Neural crest cell (in vitro differentiated cells): ENCODE data around the gene SIGLEC15. TPM values are rescaled to one million over a fixed set of nuclear protein-coding genes. Genes with fewer than 3 reads are reported as not detected.

ENCODE experiments used
- DNase-seq: peaks from one replicate; pipeline ENCODE4 v3.0.0; 2021; ENCODE audit warnings: low read depth, mixed read lengths, low spot score
- H3K27ac Mint-ChIP-seq: one replicate; pipeline ENCODE4 v1.8.0; 2021; ENCODE audit warnings: mild to moderate bottlenecking, mixed read lengths; ENCODE audit not compliant: unreplicated experiment
- H3K27me3 Mint-ChIP-seq: 2 replicates; pipeline ENCODE4 v1.8.0; 2021; ENCODE audit warnings: low read depth, mild to moderate bottlenecking, mixed read lengths
- H3K36me3 Mint-ChIP-seq: 2 replicates; pipeline ENCODE4 v1.8.0; 2021; ENCODE audit warnings: low read depth, mild to moderate bottlenecking, mixed read lengths
- H3K4me1 Mint-ChIP-seq: 2 replicates; pipeline ENCODE4 v1.8.0; 2021; ENCODE audit warnings: mixed read lengths
- H3K4me3 Mint-ChIP-seq: one replicate; pipeline ENCODE4 v1.8.0; 2021; ENCODE audit warnings: mild to moderate bottlenecking, mixed read lengths
- H3K9me3 Mint-ChIP-seq: 2 replicates; pipeline ENCODE4 v1.8.0; 2021; ENCODE audit warnings: mixed read lengths
- long read RNA-seq: library from polyadenylated mRNA; unstranded; transcript quantifications from one replicate; pipeline ENCODE4 v2.0.0, GENCODE V29; 2020
- total RNA-seq: library from RNA; stranded (reverse); gene quantifications from 2 replicates; pipeline ENCODE4 v1.2.1, GENCODE V29; 2021
- TF ChIP-seq, protein P1 (sequence below): fragments of 200-600 bp; sonication (generic); conservative IDR thresholded peaks from 2 replicates; pipeline ENCODE4 v1.5.0; 2021; ENCODE audit warnings: antibody characterized with exemption, mild to moderate bottlenecking

The SIGLEC15 gene, protein sequence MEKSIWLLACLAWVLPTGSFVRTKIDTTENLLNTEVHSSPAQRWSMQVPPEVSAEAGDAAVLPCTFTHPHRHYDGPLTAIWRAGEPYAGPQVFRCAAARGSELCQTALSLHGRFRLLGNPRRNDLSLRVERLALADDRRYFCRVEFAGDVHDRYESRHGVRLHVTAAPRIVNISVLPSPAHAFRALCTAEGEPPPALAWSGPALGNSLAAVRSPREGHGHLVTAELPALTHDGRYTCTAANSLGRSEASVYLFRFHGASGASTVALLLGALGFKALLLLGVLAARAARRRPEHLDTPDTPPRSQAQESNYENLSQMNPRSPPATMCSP
- total RNA-seq: not detected in 2 replicates
- long read RNA-seq: 0 reads

- no peak within 1 kb of the TSS for H3K27ac Mint-ChIP-seq
- no peaks in the 10 kb centered on the region for H3K9me3 Mint-ChIP-seq
- H3K4me1 Mint-ChIP-seq: peaks cover 12% of the 10 kb centered on the region
- no peaks in the 10 kb centered on the region for H3K36me3 Mint-ChIP-seq
- DNase-seq: no peak
- H3K4me3 Mint-ChIP-seq: no peak within 1 kb of the TSS
- H3K27me3 Mint-ChIP-seq: peaks cover 22% of the 10 kb centered on the region
- TF ChIP-seq, protein P1, sequence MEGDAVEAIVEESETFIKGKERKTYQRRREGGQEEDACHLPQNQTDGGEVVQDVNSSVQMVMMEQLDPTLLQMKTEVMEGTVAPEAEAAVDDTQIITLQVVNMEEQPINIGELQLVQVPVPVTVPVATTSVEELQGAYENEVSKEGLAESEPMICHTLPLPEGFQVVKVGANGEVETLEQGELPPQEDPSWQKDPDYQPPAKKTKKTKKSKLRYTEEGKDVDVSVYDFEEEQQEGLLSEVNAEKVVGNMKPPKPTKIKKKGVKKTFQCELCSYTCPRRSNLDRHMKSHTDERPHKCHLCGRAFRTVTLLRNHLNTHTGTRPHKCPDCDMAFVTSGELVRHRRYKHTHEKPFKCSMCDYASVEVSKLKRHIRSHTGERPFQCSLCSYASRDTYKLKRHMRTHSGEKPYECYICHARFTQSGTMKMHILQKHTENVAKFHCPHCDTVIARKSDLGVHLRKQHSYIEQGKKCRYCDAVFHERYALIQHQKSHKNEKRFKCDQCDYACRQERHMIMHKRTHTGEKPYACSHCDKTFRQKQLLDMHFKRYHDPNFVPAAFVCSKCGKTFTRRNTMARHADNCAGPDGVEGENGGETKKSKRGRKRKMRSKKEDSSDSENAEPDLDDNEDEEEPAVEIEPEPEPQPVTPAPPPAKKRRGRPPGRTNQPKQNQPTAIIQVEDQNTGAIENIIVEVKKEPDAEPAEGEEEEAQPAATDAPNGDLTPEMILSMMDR: no peak
Observed at GRCh38 chr18:45825258-45826044, at the start of gene SIGLEC15. SIGLEC15 (plus strand) TSS chr18:45825675; CDS start chr18:45825729, 54 bp downstream.

DNA sequence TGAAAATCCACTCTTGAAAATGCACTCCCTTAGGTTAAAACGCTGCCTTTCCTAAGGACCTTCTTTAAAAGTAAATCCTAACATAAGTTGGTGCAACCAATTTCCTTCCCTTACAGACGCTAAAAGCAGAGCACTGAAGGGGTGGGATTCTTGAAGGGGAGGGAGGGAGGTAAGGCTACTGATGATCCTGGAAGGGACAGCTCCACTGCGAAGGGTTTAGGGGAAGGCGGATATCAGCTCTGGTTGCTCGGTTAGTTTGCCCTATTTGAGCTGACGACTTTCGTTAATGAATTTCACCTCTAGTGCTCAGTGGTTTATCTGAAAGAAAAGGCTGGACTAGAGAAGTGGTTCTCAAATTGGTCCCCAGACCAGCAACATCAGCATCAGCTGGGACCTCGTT, 49.7 kb upstream of the SIGLEC15 start:
- Mint-ChIP-seq H3K9me3 (peaks cover 3% of the 10 kb centered on the region), H3K4me1 (no peaks in the 10 kb centered on the region), H3K4me3 (no peak overlapping the region), H3K36me3 (no peaks in the 10 kb centered on the region), H3K27ac (no peak overlapping the region), H3K27me3 (peaks cover 18% of the 10 kb centered on the region)
- DNase-seq: no peak
- TF ChIP-seq, protein P1: no peak

DNA sequence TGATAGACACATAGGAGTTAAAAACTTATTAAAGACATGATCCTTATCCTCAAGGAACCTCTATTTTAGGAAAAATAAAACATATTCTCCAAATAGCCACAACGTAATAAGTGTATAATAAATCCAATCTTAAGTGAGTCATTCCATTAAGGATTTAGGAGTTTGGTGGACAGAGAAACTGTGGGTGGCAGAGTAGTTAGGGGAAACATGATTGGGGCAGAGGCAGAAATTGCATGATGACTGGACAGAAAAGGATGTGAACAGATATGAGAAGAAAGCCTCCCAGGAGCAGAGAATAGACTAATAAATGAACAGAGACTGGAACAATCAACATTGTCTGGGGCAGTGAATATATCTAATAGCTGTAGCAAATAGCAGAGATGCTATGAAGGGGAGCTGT, 48.1 kb upstream of the SIGLEC15 start:
- Mint-ChIP-seq H3K9me3 (peaks cover 3% of the 10 kb centered on the region), H3K27me3 (peaks cover 10% of the 10 kb centered on the region), H3K27ac (no peak overlapping the region), H3K36me3 (no peaks in the 10 kb centered on the region), H3K4me3 (no peak overlapping the region), H3K4me1 (no peaks in the 10 kb centered on the region)
- TF ChIP-seq, protein P1: no peak
- no peak for DNase-seq

DNA sequence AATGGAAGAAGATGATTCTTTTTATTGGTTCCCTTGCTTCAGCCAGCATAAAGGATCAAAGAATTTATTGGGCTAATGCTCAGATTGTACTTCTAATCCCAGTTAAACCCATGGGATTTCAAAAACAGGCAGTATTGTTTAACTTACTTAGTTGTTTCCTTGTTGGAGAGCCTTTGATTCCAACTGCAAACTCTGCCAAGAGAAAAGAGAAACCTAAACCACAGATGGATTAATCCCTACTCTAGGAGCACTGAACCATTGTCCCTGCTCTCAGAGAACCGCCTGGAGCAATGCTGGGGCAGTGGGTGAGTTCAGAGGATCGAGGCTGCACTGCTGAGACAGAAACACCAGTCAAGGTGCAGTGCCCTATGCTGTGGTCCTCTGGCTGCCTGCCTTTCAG, 44.9 kb upstream of the SIGLEC15 start:
- DNase-seq: no peak
- Mint-ChIP-seq H3K9me3 (no peaks in the 10 kb centered on the region), H3K4me1 (no peaks in the 10 kb centered on the region), H3K27me3 (no peaks in the 10 kb centered on the region), H3K4me3 (no peak overlapping the region), H3K36me3 (no peaks in the 10 kb centered on the region), H3K27ac (no peak overlapping the region)
- TF ChIP-seq, protein P1: no peak

DNA sequence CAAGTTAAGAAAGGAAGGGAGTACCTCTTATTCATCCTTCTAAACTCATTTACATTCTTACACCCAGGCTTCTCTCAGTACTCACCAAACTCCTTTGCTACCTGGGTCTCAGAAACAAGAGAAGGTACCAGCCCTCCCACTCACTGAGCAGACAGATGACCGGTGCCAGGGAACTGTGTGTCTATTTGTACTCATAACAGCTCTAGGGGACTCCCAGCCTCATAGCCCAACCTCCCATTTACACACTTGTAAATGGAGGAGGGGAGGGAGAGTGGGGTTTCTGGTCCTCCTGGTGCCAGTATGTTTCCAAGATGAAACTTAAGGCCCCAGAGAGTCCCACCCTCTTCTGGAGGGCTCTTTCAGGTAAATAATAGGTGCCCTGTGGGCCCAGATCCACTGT, 42.8 kb upstream of the SIGLEC15 start:
- no peaks in the 10 kb centered on the region for H3K9me3 Mint-ChIP-seq
- no peaks in the 10 kb centered on the region for H3K36me3 Mint-ChIP-seq
- H3K27me3 Mint-ChIP-seq: no peaks in the 10 kb centered on the region
- no peak overlapping the region for H3K27ac Mint-ChIP-seq
- no peak for DNase-seq
- H3K4me1 Mint-ChIP-seq: no peaks in the 10 kb centered on the region
- TF ChIP-seq, protein P1: no peak
- H3K4me3 Mint-ChIP-seq: no peak overlapping the region
